Tibial nerve (tissue), 4 donors: ENCODE data around the gene SLX9. TPM values are rescaled to one million over a fixed set of nuclear protein-coding genes. Genes with fewer than 3 reads are reported as not detected.
"Not testable (repeated sequence)": the region's sequence is repeated elsewhere in the genome, so short reads cannot be mapped to it uniquely, and the experiment has no call there.

Experiments used
- DNase-seq, 2 donors: peaks; one replicate each; pipeline ENCODE4 v3.0.0-alpha.2; 2019; ENCODE audit warnings: low spot score in 2 of 2
- H3K27ac ChIP-seq, 4 donors: fragments of 200-600 bp; sonication (generic) in 3 of 4; one replicate each; pipeline ENCODE4 v1.5.1; 2017 to 2019; ENCODE audit warnings: mild to moderate bottlenecking in 1 of 4
- H3K27me3 ChIP-seq, 2 donors: fragments of 200-600 bp; sonication (generic) in 1 of 2; one replicate each; pipeline versions ENCODE4 v1.5.1 to v1.6.0; 2017 to 2019
- H3K36me3 ChIP-seq, 3 donors: fragments of 200-600 bp; sonication (generic); one replicate each; pipeline ENCODE4 v1.5.1; 2018 to 2019
- H3K4me1 ChIP-seq, 4 donors: fragments of 200-600 bp; sonication (generic) in 3 of 4; one replicate each; pipeline ENCODE4 v1.5.1; 2017 to 2019
- H3K4me3 ChIP-seq, 4 donors: fragments of 200-600 bp; sonication (generic) in 3 of 4; one replicate each; pipeline ENCODE4 v1.5.1; 2017 to 2019; ENCODE audit warnings: mild to moderate bottlenecking in 1 of 4, moderate library complexity in 1 of 4
- H3K9me3 ChIP-seq, 4 donors: fragments of 200-600 bp; sonication (generic) in 3 of 4; one replicate each; pipeline ENCODE4 v1.5.1; 2017 to 2019
- EP300 ChIP-seq, 2 donors: sonication (generic); formaldehyde crosslinking; IDR thresholded peaks; one replicate each; pipeline ENCODE4 v1.6.1; 2017; ENCODE audit warnings: antibody characterized with exemption in 2 of 2, mild to moderate bottlenecking in 1 of 2
- POLR2A ChIP-seq, 2 donors: fragments of 450-650 bp; IDR thresholded peaks; one replicate each; pipeline ENCODE4 v1.6.1; 2017; ENCODE audit warnings: antibody characterized with exemption in 2 of 2, mild to moderate bottlenecking in 2 of 2, moderate library complexity in 2 of 2
- WGBS, 2 donors: methylation state at CpG; one replicate each; pipeline ENCODE4 v1.1.5; 2018; 5-methylcytosine and 5-hydroxymethylcytosine counted together
- total RNA-seq, 4 donors: library from RNA; depleted of rRNA; stranded (reverse); fragments of >200 nt; gene quantifications; one replicate each; pipeline ENCODE4 v1.1.0, GENCODE V29; 2016
- TF ChIP-seq, protein P1 (sequence below), 5 experiments: fragments of 200-600 bp in 3 of 5; fragments of 450-650 bp in 2 of 5; sonication (generic) in 3 of 5; IDR thresholded peaks; one replicate each; pipeline ENCODE4 v1.5.1; 2016 to 2019; ENCODE audit warnings: antibody characterized with exemption in 5 of 5, mild to moderate bottlenecking in 3 of 5, moderate library complexity in 2 of 5

Gene SLX9
- total RNA-seq, 4 donors from 2014 or later, result 3.7 to 19.8 (median 13.3) TPM

DNA sequence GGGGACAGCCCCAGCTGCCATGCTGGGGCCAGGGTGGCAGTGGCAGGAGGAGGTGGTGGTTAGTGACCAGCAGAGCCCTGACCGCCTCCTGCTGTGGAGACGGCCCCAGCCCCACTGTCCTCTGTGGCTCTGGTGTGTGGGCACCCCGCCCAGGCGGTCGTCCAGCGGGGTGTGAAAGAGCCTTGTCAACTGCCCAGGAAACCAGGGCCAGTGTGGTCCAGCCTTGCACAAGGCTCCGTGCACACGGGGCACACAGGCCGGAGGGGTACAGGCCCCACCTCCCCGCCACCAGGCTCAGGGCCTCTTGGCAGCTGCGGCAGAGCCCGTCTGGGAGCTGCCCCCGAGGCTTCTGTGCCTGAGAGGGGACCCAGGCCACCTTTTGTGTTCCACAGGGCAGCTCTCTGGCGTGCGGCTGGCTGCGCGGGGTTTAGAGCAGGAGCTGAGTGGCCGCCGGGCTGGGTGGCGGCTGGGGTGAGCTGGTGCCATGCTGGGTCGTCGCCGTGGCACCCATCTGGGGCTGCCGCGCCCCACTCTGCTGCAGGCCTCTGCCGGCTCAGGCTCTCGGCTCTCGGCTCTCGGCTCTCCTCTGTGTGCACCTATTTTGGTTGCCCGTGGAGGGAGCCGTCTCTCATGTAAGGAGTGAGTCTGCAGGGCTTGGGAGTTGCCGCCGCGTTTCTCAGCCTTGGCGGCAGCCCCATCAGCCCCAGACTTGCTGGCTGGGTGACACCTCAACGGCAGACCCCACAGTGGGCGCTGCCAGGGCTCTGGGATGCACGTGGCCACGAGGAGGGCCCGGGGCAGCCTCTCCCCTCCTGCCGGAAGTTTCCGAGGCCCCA lies 36.1 kb downstream of the SLX9 start:
- H3K4me3 ChIP-seq, result no peak overlapping the region
- no peaks in the 10 kb centered on the region for H3K27me3 ChIP-seq
- no peak for DNase-seq
- no peaks in the 10 kb centered on the region for H3K9me3 ChIP-seq
- no peak overlapping the region for H3K27ac ChIP-seq
- WGBS, 2 donors, result 80 to 84% methylated on average over 26 to 33 of the region's 42 CpGs
- peaks cover 0 to 57% (median 0%) of the 10 kb centered on the region in 3 donors for H3K36me3 ChIP-seq
- no peaks in the 10 kb centered on the region for H3K4me1 ChIP-seq
- TF ChIP-seq, protein P1, sequence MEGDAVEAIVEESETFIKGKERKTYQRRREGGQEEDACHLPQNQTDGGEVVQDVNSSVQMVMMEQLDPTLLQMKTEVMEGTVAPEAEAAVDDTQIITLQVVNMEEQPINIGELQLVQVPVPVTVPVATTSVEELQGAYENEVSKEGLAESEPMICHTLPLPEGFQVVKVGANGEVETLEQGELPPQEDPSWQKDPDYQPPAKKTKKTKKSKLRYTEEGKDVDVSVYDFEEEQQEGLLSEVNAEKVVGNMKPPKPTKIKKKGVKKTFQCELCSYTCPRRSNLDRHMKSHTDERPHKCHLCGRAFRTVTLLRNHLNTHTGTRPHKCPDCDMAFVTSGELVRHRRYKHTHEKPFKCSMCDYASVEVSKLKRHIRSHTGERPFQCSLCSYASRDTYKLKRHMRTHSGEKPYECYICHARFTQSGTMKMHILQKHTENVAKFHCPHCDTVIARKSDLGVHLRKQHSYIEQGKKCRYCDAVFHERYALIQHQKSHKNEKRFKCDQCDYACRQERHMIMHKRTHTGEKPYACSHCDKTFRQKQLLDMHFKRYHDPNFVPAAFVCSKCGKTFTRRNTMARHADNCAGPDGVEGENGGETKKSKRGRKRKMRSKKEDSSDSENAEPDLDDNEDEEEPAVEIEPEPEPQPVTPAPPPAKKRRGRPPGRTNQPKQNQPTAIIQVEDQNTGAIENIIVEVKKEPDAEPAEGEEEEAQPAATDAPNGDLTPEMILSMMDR (IDR thresholded peaks at IDR 0.05), result no peak
- TF ChIP-seq POLR2A (IDR thresholded peaks at IDR 0.05) (no peak), EP300 (IDR thresholded peaks at IDR 0.05) (no peak)

DNA sequence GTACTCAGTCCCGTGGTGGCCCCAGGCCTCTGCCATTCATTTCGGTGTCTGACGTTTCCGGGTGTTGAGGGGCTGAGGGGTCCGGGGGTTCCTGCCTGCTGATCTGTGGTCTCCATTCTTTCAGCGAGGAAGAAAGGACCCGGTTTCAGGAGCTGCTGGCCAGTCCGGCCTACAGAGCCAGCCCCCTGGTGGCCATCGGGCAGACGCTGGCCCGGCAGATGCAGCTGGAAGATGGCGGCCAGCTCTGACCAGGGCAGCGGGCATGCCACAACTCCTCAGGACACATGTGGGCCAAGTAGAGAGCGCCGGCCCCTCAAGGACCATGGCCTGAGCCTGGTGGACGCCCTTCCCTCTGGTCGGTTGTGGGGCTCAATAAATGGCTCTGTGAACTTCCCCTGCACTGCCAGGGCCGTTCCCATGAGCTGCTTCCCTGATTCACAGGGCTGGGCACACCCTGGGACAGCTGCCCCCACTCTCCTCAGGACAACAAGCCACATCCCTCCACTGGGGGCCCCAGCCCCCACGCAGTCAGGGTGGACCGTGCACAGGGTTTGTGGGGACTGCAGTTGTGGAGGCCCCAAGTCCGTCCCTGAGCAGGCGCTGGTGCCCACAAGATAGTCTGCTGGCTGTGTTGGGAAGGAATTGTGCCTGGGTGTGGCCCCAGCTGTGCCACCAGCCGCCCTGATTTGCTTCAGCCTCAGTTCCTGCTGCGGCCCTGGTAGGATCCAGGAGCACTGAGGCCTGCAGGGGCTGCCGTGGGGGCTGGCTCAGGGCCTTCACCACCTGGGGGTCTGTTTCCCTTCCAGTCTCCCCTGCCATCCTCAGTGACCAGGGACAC lies 36.9 kb downstream of the SLX9 start:
- not testable (repeated sequence) for H3K4me1 ChIP-seq, H3K9me3 ChIP-seq, H3K27ac ChIP-seq, H3K27me3 ChIP-seq, DNase-seq, H3K4me3 ChIP-seq
- H3K36me3 ChIP-seq, result peaks cover 0 to 57% (median 0%) of the 10 kb centered on the region in 3 donors
- 79 to 82% methylated on average over 12 to 23 of the region's 25 CpGs for WGBS, 2 donors

DNA sequence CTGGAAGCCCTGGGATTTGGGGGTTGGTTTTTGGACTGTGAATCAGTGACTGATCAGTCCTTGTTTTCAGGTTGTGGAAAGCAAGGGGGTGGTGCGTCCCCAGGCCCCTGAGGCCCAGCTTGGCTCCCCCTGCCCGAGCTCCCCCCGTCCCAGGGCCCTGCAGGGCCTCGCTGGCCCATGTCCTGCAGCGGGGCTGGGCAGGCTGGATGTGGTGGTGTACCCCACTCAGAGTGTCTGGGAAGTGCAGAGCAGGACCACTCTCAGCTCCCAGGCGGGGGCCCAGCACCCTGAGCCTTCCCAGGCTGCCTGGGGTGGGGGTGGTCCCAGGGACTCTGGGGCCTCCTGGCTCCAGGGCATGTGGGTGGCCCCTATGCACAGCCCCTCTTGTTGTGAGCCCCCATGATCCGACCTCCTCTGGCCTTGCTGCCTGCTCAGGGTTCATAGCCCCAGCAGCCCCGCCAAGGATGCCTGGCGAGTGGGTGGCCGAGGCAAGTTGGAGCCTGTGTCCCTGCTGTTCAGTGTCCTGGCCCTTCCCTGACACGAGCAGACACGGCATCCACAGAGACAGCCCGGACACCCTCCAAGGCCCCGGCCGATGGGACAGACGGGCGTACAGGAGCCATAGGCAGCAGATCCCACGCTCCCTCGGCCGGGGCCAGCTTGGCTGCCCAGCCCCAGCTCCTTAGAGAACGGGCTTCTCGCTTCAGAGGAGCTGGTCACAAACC lies 37.9 kb downstream of the SLX9 start:
- H3K36me3 ChIP-seq, result peaks cover 0 to 49% (median 0%) of the 10 kb centered on the region in 3 donors
- WGBS, 2 donors, result 76 to 89% methylated on average over 14 to 22 of the region's 22 CpGs
- TF ChIP-seq POLR2A (IDR thresholded peaks at IDR 0.05) (no peak), EP300 (IDR thresholded peaks at IDR 0.05) (no peak)
- TF ChIP-seq, protein P1 (IDR thresholded peaks at IDR 0.05), result no peak
- H3K9me3 ChIP-seq, result no peaks in the 10 kb centered on the region
- no peak for DNase-seq
- no peaks in the 10 kb centered on the region for H3K27me3 ChIP-seq
- H3K4me3 ChIP-seq, result no peak overlapping the region
- H3K27ac ChIP-seq, result no peak overlapping the region
- H3K4me1 ChIP-seq, result peaks cover 0 to 5% (median under 1%) of the 10 kb centered on the region in 4 donors

DNA sequence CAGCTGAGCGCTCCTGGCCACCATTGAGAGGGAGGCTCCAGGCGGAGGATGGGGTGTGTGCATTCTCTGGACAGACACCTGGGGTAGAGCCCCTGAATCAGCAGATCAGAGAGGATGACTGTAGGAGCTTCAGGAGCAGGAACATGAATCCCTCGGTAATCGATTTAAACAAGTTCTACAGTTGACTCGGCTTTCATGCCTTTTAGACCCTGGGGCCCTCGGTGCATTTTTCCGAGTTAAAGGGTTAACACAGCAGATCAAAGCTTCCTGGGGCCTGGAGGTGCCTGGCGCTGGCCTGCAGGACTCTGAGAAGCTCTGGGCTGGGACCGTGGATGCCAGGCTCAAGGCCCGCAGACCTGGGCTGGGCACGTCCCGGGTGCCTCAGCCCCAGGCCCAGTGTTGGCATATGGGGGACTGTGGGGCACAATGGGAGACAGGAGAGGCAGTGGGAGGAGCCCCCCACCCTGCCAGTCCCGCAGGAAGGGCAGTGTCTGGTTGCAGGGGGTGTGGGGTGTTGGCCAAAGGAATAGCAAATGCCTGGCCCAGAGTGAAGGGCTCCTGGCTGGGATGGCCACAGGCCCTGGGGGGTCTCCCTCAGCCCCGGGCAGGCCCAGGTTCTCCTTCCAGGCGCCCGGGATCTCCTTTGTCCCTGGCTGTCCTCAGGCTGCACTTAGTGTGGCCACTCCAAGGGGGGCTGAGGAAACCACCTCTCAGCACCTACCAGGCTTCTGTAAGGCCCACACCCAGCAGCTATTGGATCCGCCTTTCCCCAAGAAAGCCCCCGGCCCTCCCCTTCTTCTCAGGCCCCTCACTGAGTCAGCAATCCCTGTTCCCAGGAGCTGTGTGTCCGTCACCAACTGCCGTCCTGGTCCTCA lies 40.1 kb downstream of the SLX9 start:
- Histone ChIP-seq H3K36me3 (peaks cover 0 to 36% (median 0%) of the 10 kb centered on the region in 3 donors), H3K4me3 (no peak overlapping the region), H3K9me3 (no peaks in the 10 kb centered on the region), H3K4me1 (peaks cover 0 to 19% (median 8%) of the 10 kb centered on the region in 4 donors), H3K27me3 (no peaks in the 10 kb centered on the region), H3K27ac (no peak overlapping the region)
- DNase-seq, result no peak
- TF ChIP-seq POLR2A (IDR thresholded peaks at IDR 0.05), result no peak
- no peak for TF ChIP-seq EP300 (IDR thresholded peaks at IDR 0.05)
- TF ChIP-seq, protein P1 (IDR thresholded peaks at IDR 0.05), result no peak
- 84 to 87% methylated on average over 20 of the region's 20 CpGs for WGBS, 2 donors
